GM12891 (cell line): ENCODE data around the gene USP7.
A peak's percentile ranks its signal among the peaks of the same experiment; 100 is the strongest.

Experiments used
- POLR2A ChIP-seq: IDR thresholded peaks from 2 replicates; pipeline ENCODE4 v1.6.1; 2011; ENCODE audit warnings: low read depth, low read length, control low read depth
- POLR2AphosphoS5 ChIP-seq: IDR thresholded peaks from 2 replicates; pipeline ENCODE4 v1.6.1; 2011; ENCODE audit warnings: low read depth, low read length, control low read depth
- POU2F2 ChIP-seq: IDR thresholded peaks from 2 replicates; pipeline ENCODE4 v1.6.1; 2011; ENCODE audit warnings: low read depth, mild to moderate bottlenecking, control low read depth, low read length, moderate library complexity
- SPI1 ChIP-seq: IDR thresholded peaks from 2 replicates; pipeline ENCODE4 v1.6.1; 2011; ENCODE audit warnings: low read depth, low read length, control low read depth
- TAF1 ChIP-seq: IDR thresholded peaks from 2 replicates; pipeline ENCODE4 v1.6.1; 2011; ENCODE audit warnings: low read depth, low read length, control low read depth

- TF ChIP-seq POLR2A, result peak; percentile 36; the same call in 1 of the 2 replicates
- TF ChIP-seq SPI1, result no peak
- no peak for TF ChIP-seq POLR2AphosphoS5
- peak; percentile 49; the same call in 1 of the 2 replicates for TF ChIP-seq TAF1
- no peak for TF ChIP-seq POU2F2
These were observed at the start of gene USP7 for GRCh38 chr16:8963821-8964441.
